WTC11 (cell line): Measurements from ENCODE around the gene CCDC182. TPM values are rescaled to one million over a fixed set of nuclear protein-coding genes. Genes with fewer than 3 reads are reported as not detected.

Source experiments
- ATAC-seq: fragments of 200-7000 bp; cut with Tn5 transposase; 2 replicates; pipeline ENCODE4 v1.10.0; 2021; ENCODE audit warnings: mild to moderate bottlenecking, moderate library complexity
- CTCF ChIA-PET: fragments of 300-600 bp; sonication (Branson Sonifier 250); formaldehyde crosslinking; loops from one replicate; lab custom pipeline; 2021; ENCODE audit warnings: antibody characterized with exemption; lab: Charles Lee
- POLR2A ChIA-PET: fragments of 350-600 bp; sonication (Branson Sonifier 250); formaldehyde crosslinking; loops from one replicate; lab custom pipeline; 2021; ENCODE audit warnings: antibody characterized with exemption; lab: Charles Lee
- DNase-seq: peaks from one replicate; pipeline ENCODE4 v3.0.0; 2021; ENCODE audit warnings: low spot score
- H3K27ac Mint-ChIP-seq: 2 replicates; pipeline ENCODE4 v1.8.0; 2021; ENCODE audit warnings: mixed read lengths
- H3K27me3 Mint-ChIP-seq: 2 replicates; pipeline ENCODE4 v1.8.0; 2021; ENCODE audit warnings: low read depth, mild to moderate bottlenecking, moderate library complexity, mixed read lengths
- H3K36me3 Mint-ChIP-seq: 2 replicates; pipeline ENCODE4 v1.8.0; 2021; ENCODE audit warnings: mixed read lengths
- H3K4me1 Mint-ChIP-seq: 2 replicates; pipeline ENCODE4 v1.8.0; 2022; ENCODE audit warnings: mixed read lengths
- H3K4me3 Mint-ChIP-seq: 2 replicates; pipeline ENCODE4 v1.8.0; 2021; ENCODE audit warnings: mild to moderate bottlenecking, moderate library complexity, mixed read lengths
- H3K9me3 Mint-ChIP-seq: 2 replicates; pipeline ENCODE4 v1.8.0; 2021; ENCODE audit warnings: mixed read lengths
- E2F5 ChIP-seq: sonication (generic); formaldehyde crosslinking; IDR thresholded peaks from 2 replicates; pipeline ENCODE4 v1.8.1; 2022; ENCODE audit warnings: mild to moderate bottlenecking, moderate library complexity, missing genetic modification reagents
- ESRRA ChIP-seq: sonication (generic); formaldehyde crosslinking; IDR thresholded peaks from 2 replicates; pipeline ENCODE4 v1.8.1; 2022; ENCODE audit warnings: mild to moderate bottlenecking, missing genetic modification reagents, borderline replicate concordance
- ETV6 ChIP-seq: sonication (generic); formaldehyde crosslinking; IDR thresholded peaks from 2 replicates; pipeline ENCODE4 v1.8.1; 2022; ENCODE audit warnings: mild to moderate bottlenecking, missing genetic modification reagents
- GABPB1 ChIP-seq: sonication (generic); formaldehyde crosslinking; IDR thresholded peaks from 2 replicates; pipeline ENCODE4 v1.8.1; 2023; ENCODE audit warnings: mild to moderate bottlenecking, missing genetic modification reagents
- GTF2I ChIP-seq: fragments of 250-450 bp; sonication (Bioruptor Pico); conservative IDR thresholded peaks from 2 replicates; pipeline ENCODE4 v1.4.0; 2021; ENCODE audit warnings: mild to moderate bottlenecking
- HMGA2 ChIP-seq: fragments of 250-450 bp; sonication (Bioruptor Pico); IDR thresholded peaks from 2 replicates; pipeline ENCODE4 v1.4.0; 2021; ENCODE audit warnings: mild to moderate bottlenecking, moderate library complexity
- MXD4 ChIP-seq: fragments of 250-450 bp; sonication (Bioruptor Pico); IDR thresholded peaks from 2 replicates; pipeline ENCODE4 v1.8.0; 2021; ENCODE audit warnings: mild to moderate bottlenecking, moderate library complexity, borderline replicate concordance
- NFATC4 ChIP-seq: fragments of 250-450 bp; sonication (Bioruptor Pico); IDR thresholded peaks from 2 replicates; pipeline ENCODE4 v1.9.0; 2021; ENCODE audit warnings: mild to moderate bottlenecking
- SOX15 ChIP-seq: fragments of 250-450 bp; sonication (Bioruptor Pico); IDR thresholded peaks from 2 replicates; pipeline ENCODE4 v1.9.0; 2021; ENCODE audit warnings: mild to moderate bottlenecking
- TEAD1 ChIP-seq: sonication (generic); formaldehyde crosslinking; IDR thresholded peaks from 2 replicates; pipeline ENCODE4 v1.8.0; 2022; ENCODE audit warnings: mild to moderate bottlenecking, missing genetic modification reagents
- TP53 ChIP-seq: sonication (generic); formaldehyde crosslinking; IDR thresholded peaks from 2 replicates; pipeline ENCODE4 v1.8.1; 2023; ENCODE audit warnings: mild to moderate bottlenecking, missing genetic modification reagents
- ZNF138 ChIP-seq: sonication (generic); formaldehyde crosslinking; conservative IDR thresholded peaks from 2 replicates; pipeline ENCODE4 v1.8.1; 2022; ENCODE audit warnings: mild to moderate bottlenecking, moderate library complexity, missing genetic modification reagents
- ZNF263 ChIP-seq: sonication (generic); formaldehyde crosslinking; IDR thresholded peaks from 2 replicates; pipeline ENCODE4 v1.8.1; 2022; ENCODE audit warnings: low read depth, mild to moderate bottlenecking, moderate library complexity, missing genetic modification reagents
- ZNF317 ChIP-seq: sonication (generic); formaldehyde crosslinking; IDR thresholded peaks from 2 replicates; pipeline ENCODE4 v1.8.1; 2023; ENCODE audit warnings: low read depth, mild to moderate bottlenecking, moderate library complexity, missing genetic modification reagents, borderline replicate concordance
- ZNF425 ChIP-seq: fragments of 250-450 bp; sonication (Bioruptor Pico); conservative IDR thresholded peaks from 2 replicates; pipeline ENCODE4 v1.9.0; 2021; ENCODE audit warnings: mild to moderate bottlenecking
- ZNF532 ChIP-seq: fragments of 250-450 bp; sonication (Bioruptor Pico); IDR thresholded peaks from 2 replicates; pipeline ENCODE4 v1.9.0; 2021; ENCODE audit warnings: mild to moderate bottlenecking, borderline replicate concordance
- ZSCAN18 ChIP-seq: fragments of 250-450 bp; sonication (Bioruptor Pico); IDR thresholded peaks from 2 replicates; pipeline ENCODE4 v2.1.2; 2022; ENCODE audit warnings: mild to moderate bottlenecking, moderate library complexity
- total RNA-seq: library from RNA; stranded (reverse); gene quantifications from 3 replicates; pipeline ENCODE4 v1.2.3, GENCODE V29; 2021

The CCDC182 gene
- total RNA-seq, 1 experiment from 2014 or later, result not detected

- TF ChIP-seq HMGA2 (CRISPR knock-in tag) (no peak), ZNF532 (CRISPR knock-in tag) (no peak), ZNF138 (CRISPR knock-in tag) (no peak)
Measured at GRCh38 chr17:57726213-57726790, 18.8 kb downstream of the CCDC182 start (continued).

- Mint-ChIP-seq H3K9me3 (no peaks in the 10 kb centered on the region), H3K27ac (no peak overlapping the region), H3K27me3 (peaks cover 2% of the 10 kb centered on the region), H3K4me3 (no peak overlapping the region), H3K4me1 (no peaks in the 10 kb centered on the region), H3K36me3 (no peaks in the 10 kb centered on the region)
- ChIA-PET CTCF (interaction anchor here (1.0 to 1.9 kb wide), 4 partner anchors 16 to 108 kb away, joined by 3 to 7 read pairs (median 4); no protein-coding TSS in a partner anchor), POLR2A (interaction anchor here (0.6 kb wide), 1 partner anchor 7 kb away, joined by 3 read pairs; no protein-coding TSS in a partner anchor)
- no peak for DNase-seq
- TF ChIP-seq ZSCAN18 (CRISPR knock-in tag), result no peak
- TF ChIP-seq ZNF263, result no peak
- no peak for TF ChIP-seq MXD4 (CRISPR knock-in tag)
- TF ChIP-seq TP53, result no peak
- TF ChIP-seq ETV6 (CRISPR knock-in tag), result no peak
- no peak for TF ChIP-seq SOX15 (CRISPR knock-in tag)
- no peak for TF ChIP-seq TEAD1
- TF ChIP-seq E2F5, result no peak
- no peak for TF ChIP-seq ZNF317 (CRISPR knock-in tag)
- TF ChIP-seq GABPB1 (CRISPR knock-in tag), result no peak
- TF ChIP-seq GTF2I, result no peak
- TF ChIP-seq ZNF425 (CRISPR knock-in tag), result no peak
- no peak for TF ChIP-seq NFATC4 (CRISPR knock-in tag)
- TF ChIP-seq ESRRA (CRISPR knock-in tag), result no peak
- no peak for ATAC-seq
Measured at GRCh38 chr17:57724729-57725125, 20.4 kb downstream of the CCDC182 start.
